NCI-H1092 (cell line): ENCODE measurements around the gene DUOX2.
"Not testable (repeated sequence)": the region's sequence is repeated elsewhere in the genome, so short reads cannot be mapped to it uniquely, and the experiment has no call there.

ENCODE experiments used
- DNase-seq: peaks from one replicate; lab custom pipeline; 2025; lab: John Stamatoyannopoulos, UW

Gene DUOX2

GRCh38 chr15:45100884-45101625, 12.9 kb downstream of the DUOX2 start:
- no peak for DNase-seq

GRCh38 chr15:45099549-45100165, 14.3 kb downstream of the DUOX2 start:
- no peak for DNase-seq

GRCh38 chr15:45097466-45097865, 16.5 kb downstream of the DUOX2 start:
- no peak for DNase-seq

- no peak for DNase-seq
These were observed 18.3 kb downstream of the DUOX2 start for GRCh38 chr15:45095661-45096060.

DNA sequence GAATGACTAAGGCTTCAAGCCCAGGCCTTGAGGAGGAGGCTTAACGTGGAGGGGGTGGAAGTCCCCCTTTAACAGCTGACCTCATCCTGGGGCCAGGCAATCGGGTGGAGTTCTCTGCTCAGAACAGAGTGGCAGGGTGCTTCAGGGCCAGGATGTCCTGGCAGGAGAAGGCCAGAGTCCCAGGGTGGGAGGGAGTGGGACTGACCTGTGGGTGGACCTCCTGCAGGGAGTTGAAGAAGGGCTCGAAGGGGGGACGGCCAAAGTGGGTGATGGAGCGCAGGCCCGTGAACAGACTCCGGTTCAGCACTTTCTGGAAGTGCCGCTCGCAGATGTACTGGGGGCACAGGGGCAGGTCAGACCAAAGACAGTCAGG, 19.6 kb downstream of the DUOX2 start:
- DNase-seq: no peak

DNA sequence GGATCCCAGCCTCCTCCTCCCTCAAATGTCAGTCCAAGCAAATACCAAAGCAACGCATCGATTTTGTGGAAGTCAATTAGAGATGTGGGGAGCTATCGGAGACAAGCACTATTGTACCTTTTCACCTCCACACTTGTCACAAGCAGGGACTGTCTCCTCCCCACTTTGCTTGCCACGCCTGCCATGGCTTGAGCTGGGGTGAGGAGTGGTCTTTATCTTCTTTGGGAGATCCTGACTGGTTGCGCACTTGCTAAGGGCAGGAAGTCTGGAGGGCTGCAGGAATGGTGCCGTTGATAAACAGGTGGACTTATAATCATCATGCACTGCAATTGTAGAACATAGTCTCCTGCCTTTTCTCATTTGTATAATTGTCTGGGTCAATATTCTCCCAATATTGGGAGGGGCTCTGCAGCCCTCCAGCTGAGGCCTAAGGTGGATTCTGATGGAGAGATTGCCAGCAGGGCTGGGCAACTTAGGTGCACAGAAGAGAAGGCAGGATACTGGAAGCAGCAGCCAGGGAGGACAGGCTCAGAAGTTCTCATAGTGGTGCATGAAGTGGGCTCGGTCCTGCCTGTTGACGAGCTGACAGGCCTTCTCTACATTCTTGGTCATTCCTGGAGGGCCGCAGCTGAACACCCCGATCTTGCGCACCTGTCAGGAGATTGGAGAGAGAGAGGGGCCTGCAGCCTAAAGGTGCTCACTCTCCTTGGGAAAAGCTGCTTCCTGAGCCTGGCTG, 20.2 kb downstream of the DUOX2 start:
- DNase-seq: no peak

GRCh38 chr15:45093013-45093412, 21.0 kb downstream of the DUOX2 start:
- no peak for DNase-seq

DNA sequence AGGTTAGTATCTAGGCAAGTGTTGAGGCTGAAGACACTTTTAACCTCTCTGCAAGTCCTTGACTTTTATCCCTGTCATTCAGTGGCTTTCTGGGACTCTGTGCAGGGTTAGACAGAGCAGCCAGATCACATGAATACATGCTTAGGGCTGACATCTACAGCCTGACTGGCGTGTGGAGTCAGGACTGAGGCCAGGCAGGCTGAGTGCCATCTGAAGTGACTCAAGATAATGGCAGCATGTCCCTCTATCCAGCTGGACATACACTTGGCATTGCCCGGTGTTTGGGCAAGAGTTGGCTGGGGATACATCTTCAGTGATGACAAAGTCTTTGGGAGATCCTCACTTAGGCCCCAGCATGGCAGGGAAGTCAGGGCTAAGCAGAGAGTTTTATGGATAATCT, 22.4 kb downstream of the DUOX2 start:
- no peak for DNase-seq

DNA sequence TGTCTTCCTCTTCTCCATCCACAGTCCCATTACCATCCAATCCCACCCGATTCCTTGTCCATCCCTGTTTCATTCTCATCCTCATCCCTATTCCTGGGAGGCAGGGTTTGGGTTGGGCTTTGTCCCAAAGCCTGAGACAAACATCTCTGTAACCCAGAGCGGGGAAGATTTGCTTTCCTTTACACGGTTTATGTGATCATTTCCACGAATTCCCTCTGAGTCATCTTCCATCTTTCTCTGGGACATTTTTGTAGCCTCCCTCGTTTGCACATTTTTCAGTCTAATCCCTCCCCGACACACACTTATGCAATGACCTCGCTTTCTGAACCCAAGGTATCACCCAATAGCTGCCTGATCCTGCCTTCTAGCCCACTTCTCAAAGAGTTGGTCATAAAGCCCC, 22.8 kb downstream of the DUOX2 start:
- no peak for DNase-seq

- DNase-seq: no peak
These were observed 24.1 kb downstream of the DUOX2 start for GRCh38 chr15:45089712-45090373.

GRCh38 chr15:45088801-45089711, 24.9 kb downstream of the DUOX2 start:
- no peak for DNase-seq

DNA sequence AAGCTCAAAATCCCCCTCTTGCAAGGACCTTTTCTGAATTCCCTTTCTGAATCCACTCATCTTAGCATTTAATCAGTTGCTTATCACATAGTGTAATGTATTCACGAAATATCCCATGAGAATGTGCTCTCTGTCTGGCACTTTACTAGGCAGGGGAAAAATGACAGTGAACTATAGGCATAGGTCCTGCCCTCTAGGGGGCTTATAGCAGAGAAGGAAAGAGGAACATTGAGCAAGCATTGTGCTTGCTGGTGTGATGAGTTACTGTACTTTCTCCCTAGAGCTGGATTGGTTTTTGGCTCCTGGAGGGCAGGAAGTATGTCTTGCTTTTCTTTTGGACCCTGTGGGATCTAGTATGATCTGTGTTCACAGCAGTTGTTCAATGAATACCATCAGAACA, 26.5 kb downstream of the DUOX2 start:
- DNase-seq: no peak

DNA sequence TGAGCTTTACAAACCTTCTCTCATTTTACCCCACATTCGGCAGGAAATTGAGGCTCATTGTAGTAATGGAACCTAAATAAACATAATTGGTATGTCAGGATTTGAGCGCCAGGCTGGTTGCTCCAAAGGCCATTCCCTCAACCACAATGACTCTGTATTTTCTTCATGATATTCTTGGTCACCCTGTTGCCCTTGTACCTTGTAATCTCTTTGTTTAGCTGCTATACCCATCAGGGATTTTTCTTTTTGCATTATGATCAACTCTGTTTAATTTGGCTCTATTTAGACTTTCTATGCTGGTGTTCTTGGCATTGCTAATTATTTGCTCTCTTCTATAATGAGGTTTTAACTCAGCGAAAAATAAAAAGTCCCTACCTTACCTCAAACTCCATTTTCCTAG, 29.8 kb downstream of the DUOX2 start:
- no peak for DNase-seq

- DNase-seq: no peak
These were observed 30.7 kb downstream of the DUOX2 start for GRCh38 chr15:45083223-45083622.

GRCh38 chr15:45082412-45082811, 31.6 kb downstream of the DUOX2 start:
- not testable (repeated sequence) for DNase-seq

DNA sequence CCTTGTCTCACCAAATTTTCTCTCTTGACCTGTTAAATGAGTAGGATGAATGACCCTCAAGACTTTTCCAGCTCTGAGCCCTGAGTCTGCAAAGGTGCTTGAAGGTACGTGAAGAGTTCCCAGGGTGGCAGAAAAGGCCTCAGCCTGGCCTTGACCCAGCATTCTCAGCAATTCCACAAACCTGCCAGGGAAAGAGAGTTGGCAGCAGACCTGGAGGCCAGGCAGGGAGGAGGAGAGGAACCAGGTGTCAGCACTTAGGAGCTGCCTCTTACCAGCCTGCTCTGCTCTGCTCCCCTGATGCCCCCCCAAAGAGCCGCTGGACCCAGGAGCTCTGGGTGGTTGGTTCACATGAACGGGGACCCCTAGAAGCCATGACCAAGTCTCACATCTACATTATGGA, 33.4 kb downstream of the DUOX2 start:
- not testable (repeated sequence) for DNase-seq

DNA sequence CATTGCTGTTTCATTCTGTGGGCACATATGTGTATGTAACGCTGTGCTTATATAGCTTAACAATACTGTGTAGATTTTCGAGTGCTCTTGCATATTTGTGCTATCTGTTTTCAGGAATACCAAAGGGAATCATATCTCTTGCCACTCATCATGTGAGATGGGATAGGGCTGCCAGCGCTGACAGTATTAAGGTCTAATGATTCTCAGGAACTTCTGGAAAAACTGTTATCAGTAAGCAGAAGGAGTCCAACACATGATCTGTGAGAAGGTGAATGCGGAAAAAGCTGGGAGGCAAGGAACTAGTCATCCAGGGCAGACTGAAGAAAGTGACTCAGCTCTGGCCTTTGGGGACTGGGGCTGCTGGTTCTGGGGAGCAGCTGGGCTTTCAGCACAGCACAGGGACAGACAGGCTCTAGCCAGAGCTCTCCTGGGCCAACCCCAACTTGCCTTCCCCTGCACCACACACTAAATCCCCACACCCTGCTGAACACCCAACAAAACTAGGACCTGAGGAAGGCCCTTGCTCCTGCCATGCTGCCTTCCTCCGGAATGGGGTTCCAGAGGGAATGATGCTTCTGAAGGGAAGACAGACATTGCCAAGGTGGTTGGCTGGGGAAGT, 34.2 kb downstream of the DUOX2 start:
- DNase-seq: not testable (repeated sequence)

DNA sequence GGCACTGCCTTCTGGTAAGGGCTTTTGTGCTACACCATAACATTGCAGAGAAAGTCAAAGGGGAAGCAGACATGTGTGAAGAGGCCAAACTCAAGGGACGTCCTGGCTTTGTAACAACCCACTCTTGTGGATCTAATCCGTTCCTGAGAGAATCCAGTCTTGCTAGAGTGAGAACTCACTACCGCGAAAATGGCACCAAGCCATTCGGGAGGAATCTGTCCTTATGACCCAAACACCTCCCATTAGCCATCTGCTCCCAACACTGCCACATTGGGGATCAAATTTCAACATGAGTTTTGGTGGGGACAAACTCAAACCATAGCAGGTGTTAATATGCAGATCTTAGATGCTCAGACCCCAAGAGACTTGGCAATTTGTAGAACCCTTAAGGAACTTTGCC, 34.8 kb downstream of the DUOX2 start:
- not testable (repeated sequence) for DNase-seq

- not testable (repeated sequence) for DNase-seq
These were observed 36.6 kb downstream of the DUOX2 start for GRCh38 chr15:45077391-45077790.

DNA sequence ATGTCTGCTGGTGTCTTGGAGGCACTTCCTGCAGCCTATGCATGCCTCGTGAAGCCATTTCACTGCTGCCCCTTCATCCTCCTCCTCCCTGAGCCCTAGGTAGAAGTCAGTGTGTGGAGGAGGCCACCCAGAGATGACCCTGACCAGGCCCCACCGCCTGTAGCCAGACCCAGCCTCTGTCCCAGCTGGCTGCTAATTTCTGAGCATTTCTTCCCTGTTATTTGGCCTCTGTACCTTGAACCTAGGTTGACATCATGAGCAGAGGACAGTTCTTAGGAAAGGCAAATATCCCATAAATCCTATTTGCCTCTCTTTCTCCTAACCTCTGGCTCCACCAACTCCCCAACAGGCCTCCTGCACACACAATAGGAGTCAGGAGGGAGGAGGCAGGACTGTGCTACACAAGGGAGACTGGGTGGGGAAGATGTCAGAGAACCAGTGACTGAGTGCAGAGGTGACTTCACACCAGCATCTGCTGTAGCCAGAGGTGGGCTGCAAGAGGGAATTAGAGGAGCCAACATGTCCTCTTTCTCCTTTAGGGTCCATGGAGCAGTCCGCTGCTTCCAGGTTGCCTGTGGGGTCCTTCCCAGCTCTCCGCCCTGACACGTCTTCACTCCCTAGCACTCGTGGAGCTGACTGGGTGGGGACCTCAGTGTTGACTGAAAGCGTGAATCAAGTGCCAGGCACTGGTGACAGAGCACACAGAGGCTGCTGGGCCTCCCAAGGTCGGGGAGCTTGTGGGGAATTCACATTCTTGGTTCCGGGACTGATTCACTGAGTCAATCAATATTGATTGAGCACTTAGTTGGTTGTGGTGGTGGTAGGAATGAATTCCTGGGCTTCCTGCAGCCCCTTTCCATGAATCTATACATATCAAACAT, 38.3 kb downstream of the DUOX2 start:
- not testable (repeated sequence) for DNase-seq
